GM13976 (cell line): ENCODE data around the gene IL1B.

Experiments
- DNase-seq: peaks from one replicate; pipeline ENCODE4 v3.0.0; 2012; ENCODE audit warnings: low spot score
- in situ Hi-C: fragments of 300-500 bp; cut with MboI; formaldehyde crosslinking; loops from one replicate; pipeline ENCODE4 v1.12.0; 2022; ENCODE audit warnings: low sequenced_read_pairs, mixed read lengths, inconsistent platforms; ENCODE audit not compliant: unreplicated experiment
- TF ChIP-seq, protein P1 (sequence below): IDR thresholded peaks from 2 replicates; pipeline ENCODE4 v1.5.1; 2012; ENCODE audit warnings: borderline replicate concordance, mild to moderate bottlenecking; ENCODE audit not compliant: insufficient read depth; ENCODE audit errors: extremely low read depth, missing control alignments, control extremely low read depth

IL1B gene

DNA sequence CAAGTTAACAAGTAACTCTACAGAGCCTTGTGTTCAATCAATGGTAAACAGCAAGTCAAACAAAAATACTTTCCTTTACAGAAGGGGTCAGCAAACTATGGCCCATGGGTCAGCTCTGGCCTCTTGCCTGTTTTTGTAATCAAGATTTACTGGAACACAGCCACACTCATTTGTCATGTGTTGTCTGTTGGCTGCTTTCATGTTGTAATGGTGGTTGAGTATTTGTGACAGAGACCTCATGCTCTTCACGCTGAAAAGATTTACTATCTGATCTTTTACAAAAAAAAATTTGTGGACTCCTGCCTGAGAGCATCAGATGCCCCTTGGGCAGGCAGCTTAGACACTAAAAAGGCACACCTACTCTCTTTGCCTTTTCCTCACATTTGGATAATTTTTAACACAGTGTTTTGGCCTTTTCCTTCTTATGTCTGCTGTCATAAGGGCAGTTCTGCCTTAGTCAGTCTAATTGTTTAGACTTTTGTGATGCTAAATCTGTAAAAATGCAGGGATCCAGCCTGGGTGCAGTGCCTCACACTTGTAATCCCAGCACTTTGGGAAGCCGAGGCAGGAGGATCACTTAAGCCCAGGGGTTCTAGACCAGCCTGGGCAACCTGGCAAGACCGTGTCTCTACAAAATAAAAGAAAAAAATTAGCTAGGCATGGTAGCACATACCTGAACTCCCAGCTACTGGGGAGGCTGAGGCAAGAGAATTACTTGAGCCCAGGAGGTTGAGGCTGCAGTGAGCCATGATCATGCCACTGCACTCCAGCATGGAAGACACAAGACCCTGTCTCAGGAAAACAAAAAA lies 18.3 kb downstream of the IL1B start:
- no peak for DNase-seq
- TF ChIP-seq, protein P1, sequence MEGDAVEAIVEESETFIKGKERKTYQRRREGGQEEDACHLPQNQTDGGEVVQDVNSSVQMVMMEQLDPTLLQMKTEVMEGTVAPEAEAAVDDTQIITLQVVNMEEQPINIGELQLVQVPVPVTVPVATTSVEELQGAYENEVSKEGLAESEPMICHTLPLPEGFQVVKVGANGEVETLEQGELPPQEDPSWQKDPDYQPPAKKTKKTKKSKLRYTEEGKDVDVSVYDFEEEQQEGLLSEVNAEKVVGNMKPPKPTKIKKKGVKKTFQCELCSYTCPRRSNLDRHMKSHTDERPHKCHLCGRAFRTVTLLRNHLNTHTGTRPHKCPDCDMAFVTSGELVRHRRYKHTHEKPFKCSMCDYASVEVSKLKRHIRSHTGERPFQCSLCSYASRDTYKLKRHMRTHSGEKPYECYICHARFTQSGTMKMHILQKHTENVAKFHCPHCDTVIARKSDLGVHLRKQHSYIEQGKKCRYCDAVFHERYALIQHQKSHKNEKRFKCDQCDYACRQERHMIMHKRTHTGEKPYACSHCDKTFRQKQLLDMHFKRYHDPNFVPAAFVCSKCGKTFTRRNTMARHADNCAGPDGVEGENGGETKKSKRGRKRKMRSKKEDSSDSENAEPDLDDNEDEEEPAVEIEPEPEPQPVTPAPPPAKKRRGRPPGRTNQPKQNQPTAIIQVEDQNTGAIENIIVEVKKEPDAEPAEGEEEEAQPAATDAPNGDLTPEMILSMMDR: no peak
- in situ Hi-C loops: no loop called here

DNA sequence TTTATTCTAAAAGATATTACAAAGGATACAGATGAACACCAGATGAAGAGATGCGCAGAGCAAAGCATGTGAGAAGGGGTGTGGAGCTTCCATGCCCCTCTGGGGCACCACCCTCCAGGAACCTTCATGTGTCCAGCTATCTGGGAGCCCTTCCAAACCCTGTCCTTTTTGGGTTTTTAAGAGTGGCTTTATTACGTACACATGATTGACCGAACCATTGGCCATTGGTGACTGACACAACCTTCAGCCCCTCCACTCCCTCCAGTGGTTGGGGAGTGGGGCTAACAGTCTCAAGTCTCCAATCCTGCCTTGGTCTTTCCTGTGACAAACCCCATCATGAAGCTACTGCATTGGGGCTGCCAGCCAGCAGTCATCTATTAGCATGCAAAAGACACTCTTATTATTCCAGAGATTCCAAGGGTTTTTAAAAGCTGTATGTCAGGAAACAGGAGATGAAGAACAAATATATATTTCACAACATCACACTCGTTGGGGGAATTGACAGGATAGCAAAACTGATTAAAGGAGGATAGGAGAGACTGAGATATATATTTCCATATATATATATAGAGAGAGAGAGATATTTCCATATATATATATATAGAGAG lies 19.4 kb downstream of the IL1B start:
- TF ChIP-seq, protein P1: no peak
- no peak for DNase-seq
- in situ Hi-C loops: no loop called here

DNA sequence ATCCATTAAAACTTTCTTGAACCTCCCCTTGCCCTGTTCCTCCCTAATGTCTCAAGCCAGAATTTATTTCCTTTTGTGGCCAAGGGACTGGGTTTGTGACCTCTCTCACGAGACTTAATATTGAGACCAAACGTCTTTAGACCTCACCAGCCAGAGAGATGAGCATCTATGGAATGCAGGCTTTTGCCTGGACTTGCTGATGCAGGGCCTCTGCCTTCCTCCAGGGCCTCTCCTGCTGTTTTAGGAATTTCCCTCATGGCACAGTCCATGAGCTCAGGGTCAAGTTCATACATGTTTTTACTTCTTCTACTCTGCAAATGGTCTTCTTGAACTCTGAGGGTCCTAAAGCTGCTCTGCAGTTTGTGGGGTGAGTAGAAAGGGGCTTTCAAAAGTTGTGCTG lies 22.3 kb downstream of the IL1B start:
- no peak for DNase-seq
- TF ChIP-seq, protein P1: no peak
- in situ Hi-C loops: no loop called here

DNA sequence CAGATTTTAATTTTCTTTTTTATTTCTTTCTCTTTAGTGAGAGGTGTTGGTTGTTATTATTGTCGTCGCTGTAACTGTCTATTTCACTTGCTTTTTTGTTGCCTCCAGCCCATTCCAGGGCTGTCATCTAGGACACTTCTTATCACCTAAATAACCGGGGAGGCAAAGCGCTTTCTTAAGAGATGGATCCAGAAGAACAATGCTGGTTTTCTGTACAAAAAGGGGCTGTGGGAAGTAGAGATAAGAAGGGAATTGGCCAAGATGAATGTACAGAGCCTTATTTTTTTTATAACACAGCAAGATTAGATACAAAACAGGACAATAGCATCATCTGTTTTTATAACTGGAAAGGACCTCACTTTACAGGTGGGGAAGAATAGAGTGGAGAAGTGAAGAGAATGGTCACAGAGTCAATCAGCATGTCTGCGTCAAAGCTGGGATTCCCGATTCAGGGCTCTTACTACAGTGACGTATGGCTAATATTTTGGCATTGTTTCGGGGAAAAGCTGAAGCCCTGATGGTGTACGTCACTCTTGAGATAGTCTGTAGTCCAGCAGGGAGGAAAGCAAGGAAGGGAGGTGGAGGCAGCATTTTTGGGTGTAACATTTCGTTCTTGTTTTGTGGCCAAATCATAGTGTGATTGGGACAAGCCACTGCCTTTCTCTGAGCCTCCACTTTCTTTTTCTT lies 23.2 kb downstream of the IL1B start:
- TF ChIP-seq, protein P1: no peak
- DNase-seq: no peak
- in situ Hi-C loops: no loop called here

DNA sequence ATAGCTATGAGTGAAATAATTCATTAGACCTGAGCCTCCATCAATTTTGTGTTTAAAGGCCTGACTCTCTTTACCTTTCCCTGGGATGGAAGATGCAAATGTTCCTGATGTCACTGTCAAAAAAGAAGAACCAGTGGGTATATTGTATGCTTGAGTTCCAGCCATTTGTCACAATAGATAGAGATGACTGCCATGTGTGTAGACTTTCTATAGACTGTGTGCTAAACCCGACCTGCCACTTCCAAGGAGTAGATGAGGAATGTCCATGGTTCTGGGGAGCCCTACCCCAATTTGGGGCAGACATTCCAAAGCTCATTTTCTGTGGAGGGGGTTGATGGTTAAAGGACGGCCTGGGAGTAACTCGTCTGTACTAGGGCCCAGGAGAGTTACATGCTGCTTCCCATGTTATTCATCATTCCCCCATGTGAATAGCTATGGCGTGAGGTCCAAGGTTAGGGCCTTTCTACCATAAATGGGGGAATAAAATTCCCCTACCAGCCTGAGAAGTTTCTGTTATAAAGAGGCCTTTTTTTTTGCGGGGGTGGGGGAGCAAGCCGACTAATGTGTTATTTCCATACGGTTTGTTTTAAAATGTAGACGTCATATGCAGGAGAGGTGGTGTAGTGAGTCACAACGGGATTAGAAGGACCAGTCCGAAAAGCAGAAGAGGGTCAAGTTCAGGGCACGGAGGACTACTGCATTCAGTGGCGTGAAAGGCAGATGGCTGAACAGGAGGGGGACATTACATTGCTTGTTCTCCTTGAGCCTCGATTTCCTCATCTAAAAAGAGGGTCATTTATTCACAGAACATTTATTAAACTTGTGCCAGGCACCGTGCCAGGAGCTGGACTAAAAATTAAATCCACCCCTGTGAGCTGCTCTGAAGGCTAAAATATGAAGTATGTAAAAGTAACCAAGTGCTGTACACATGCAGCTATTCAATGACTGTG lies 24.0 kb downstream of the IL1B start:
- DNase-seq: peak; percentile 55
- in situ Hi-C loops: no loop called here

More for the DNA sequence above, 24.0 kb downstream of the IL1B start:
- TF ChIP-seq, protein P1: no peak
